ENCODE data around the gene RAB41. TPM values are rescaled to one million over a fixed set of nuclear protein-coding genes. Genes with fewer than 3 reads are reported as not detected.
A peak's percentile ranks its signal among the peaks of the same experiment; 100 is the strongest.

RAB41 gene
- total RNA-seq, 1 experiment from 2014 or later: not detected

DNA sequence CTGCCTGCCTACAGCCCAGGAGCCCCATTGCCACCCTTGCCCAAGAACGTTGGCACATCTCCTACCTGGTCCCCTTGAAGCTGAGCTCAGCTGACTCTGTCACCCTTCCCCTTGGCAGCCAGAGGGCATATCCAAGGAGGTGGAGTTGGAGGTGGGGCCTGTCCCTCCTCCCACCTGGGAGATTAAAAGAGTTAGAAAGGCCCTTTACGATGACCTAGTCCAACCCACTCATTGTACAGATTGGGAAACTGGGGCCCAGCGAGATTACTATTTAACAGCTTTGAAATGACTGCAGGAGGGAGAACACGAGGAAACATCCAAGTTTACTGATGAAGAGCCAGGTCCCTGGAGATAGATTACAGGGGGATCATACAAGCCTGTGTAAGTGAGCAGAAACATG lies 21.9 kb upstream of the RAB41 start, which contains the start of gene P2RY4:
Gene P2RY4, minus strand, starts transcription at position 101 of the 400 bp plus-strand sequence. CDS start 580 bp downstream, outside the sequence.
- Mint-ChIP-seq H3K36me3 (no peaks in the 10 kb centered on the region), H3K27me3 (ENCODE audit: low read depth) (no peaks in the 10 kb centered on the region; the same call in 1 of the 2 replicates), H3K27ac (no peak within 1 kb of the TSS), H3K4me3 (no peak within 1 kb of the TSS), H3K9me3 (no peaks in the 10 kb centered on the region), H3K4me1 (peaks cover 8% of the 10 kb centered on the region; the same call in 1 of the 2 replicates)
- DNase-seq (ENCODE audit: low spot score) (no peak), ATAC-seq (0 out of 2 replicates have a peak, but pooled peaks have one; percentile 13)
- CTCF ChIA-PET: interaction anchor here (0.6 to 1.0 kb wide), 2 partner anchors 52 to 162 kb away, joined by 3 to 5 read pairs; no protein-coding TSS in a partner anchor
- no peak for TF ChIP-seq CDX4 (CRISPR knock-in tag; IDR thresholded peaks at IDR 0.05; ENCODE audit: borderline replicate concordance)
- TF ChIP-seq ZMAT4 (CRISPR knock-in tag; IDR thresholded peaks at IDR 0.05): no peak
- no peak for TF ChIP-seq NFYB (CRISPR knock-in tag; conservative IDR thresholded peaks at IDR 0.05; ENCODE audit: low read depth)
- TF ChIP-seq, protein P1, sequence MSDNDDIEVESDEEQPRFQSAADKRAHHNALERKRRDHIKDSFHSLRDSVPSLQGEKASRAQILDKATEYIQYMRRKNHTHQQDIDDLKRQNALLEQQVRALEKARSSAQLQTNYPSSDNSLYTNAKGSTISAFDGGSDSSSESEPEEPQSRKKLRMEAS (CRISPR knock-in tag; IDR thresholded peaks at IDR 0.05): no peak
- TF ChIP-seq ZBTB21 (CRISPR knock-in tag; IDR thresholded peaks at IDR 0.05; ENCODE audit: borderline replicate concordance): no peak
- no peak for TF ChIP-seq GRHL2 (CRISPR knock-in tag; IDR thresholded peaks at IDR 0.05; ENCODE audit: insufficient replicate concordance, severe bottlenecking)
- TF ChIP-seq FOXJ3 (CRISPR knock-in tag; IDR thresholded peaks at IDR 0.05; ENCODE audit: borderline replicate concordance): no peak
- TF ChIP-seq, protein P2, sequence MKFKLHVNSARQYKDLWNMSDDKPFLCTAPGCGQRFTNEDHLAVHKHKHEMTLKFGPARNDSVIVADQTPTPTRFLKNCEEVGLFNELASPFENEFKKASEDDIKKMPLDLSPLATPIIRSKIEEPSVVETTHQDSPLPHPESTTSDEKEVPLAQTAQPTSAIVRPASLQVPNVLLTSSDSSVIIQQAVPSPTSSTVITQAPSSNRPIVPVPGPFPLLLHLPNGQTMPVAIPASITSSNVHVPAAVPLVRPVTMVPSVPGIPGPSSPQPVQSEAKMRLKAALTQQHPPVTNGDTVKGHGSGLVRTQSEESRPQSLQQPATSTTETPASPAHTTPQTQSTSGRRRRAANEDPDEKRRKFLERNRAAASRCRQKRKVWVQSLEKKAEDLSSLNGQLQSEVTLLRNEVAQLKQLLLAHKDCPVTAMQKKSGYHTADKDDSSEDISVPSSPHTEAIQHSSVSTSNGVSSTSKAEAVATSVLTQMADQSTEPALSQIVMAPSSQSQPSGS (CRISPR knock-in tag; IDR thresholded peaks at IDR 0.05; ENCODE audit: borderline replicate concordance, low read depth): no peak
- TF ChIP-seq PRRX2 (CRISPR knock-in tag; IDR thresholded peaks at IDR 0.05): no peak
- no peak for TF ChIP-seq HMGA2 (CRISPR knock-in tag; IDR thresholded peaks at IDR 0.05)
- no peak for TF ChIP-seq CREM (CRISPR knock-in tag; IDR thresholded peaks at IDR 0.05)
- no peak for TF ChIP-seq SMAD3 (CRISPR knock-in tag; IDR thresholded peaks at IDR 0.05; ENCODE audit: borderline replicate concordance)
- TF ChIP-seq, protein P3, sequence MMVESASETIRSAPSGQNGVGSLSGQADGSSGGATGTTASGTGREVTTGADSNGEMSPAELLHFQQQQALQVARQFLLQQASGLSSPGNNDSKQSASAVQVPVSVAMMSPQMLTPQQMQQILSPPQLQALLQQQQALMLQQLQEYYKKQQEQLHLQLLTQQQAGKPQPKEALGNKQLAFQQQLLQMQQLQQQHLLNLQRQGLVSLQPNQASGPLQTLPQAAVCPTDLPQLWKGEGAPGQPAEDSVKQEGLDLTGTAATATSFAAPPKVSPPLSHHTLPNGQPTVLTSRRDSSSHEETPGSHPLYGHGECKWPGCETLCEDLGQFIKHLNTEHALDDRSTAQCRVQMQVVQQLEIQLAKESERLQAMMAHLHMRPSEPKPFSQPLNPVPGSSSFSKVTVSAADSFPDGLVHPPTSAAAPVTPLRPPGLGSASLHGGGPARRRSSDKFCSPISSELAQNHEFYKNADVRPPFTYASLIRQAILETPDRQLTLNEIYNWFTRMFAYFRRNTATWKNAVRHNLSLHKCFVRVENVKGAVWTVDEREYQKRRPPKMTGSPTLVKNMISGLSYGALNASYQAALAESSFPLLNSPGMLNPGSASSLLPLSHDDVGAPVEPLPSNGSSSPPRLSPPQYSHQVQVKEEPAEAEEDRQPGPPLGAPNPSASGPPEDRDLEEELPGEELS (CRISPR knock-in tag; IDR thresholded peaks at IDR 0.05): no peak
- TF ChIP-seq, protein P4, sequence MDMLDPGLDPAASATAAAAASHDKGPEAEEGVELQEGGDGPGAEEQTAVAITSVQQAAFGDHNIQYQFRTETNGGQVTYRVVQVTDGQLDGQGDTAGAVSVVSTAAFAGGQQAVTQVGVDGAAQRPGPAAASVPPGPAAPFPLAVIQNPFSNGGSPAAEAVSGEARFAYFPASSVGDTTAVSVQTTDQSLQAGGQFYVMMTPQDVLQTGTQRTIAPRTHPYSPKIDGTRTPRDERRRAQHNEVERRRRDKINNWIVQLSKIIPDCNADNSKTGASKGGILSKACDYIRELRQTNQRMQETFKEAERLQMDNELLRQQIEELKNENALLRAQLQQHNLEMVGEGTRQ (CRISPR knock-in tag; IDR thresholded peaks at IDR 0.05): no peak
- TF ChIP-seq, protein P5, sequence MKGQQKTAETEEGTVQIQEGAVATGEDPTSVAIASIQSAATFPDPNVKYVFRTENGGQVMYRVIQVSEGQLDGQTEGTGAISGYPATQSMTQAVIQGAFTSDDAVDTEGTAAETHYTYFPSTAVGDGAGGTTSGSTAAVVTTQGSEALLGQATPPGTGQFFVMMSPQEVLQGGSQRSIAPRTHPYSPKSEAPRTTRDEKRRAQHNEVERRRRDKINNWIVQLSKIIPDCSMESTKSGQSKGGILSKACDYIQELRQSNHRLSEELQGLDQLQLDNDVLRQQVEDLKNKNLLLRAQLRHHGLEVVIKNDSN (CRISPR knock-in tag; IDR thresholded peaks at IDR 0.05): no peak
- POLR2A ChIA-PET: no interaction called here

DNA sequence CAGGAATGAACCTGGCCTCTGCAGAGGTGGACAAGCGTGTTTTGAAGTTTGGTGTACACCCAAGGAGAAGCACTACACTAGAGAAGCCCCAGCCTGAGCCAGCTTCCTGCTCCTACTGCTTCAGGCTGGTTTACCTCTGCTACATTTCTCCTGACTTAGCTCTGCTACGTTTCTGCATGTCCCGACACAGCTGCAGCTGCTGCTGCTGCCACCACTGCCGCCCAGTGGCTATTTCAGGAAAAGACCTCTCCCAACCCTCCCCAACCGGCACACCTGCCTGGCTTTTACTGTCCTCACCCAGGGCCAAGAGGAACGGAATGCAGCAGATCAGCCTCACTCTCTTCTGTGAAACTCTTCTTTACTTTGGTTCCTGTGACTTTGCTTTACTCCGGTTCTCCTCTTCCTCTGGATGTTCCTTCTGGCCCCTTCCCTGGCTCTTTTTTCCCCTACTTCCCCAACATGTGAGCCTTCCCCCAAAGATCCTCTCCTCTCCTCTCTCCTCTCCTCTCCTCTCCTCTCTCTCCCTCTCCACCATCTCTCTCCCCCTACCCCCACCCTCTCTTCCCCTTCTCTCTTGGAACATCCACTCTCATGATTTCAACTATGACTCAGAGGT lies 18.9 kb upstream of the RAB41 start:
- ChIA-PET CTCF (interaction anchor here (0.6 to 2.0 kb wide), 10 partner anchors 10 to 166 kb away, joined by 3 to 14 read pairs (median 4); partner anchors contain the start of gene IGBP1), POLR2A (no interaction called here)
- Mint-ChIP-seq H3K4me1 (peaks cover 10% of the 10 kb centered on the region; the same call in 1 of the 2 replicates), H3K36me3 (no peaks in the 10 kb centered on the region), H3K27ac (no peak overlapping the region), H3K4me3 (no peak overlapping the region), H3K27me3 (ENCODE audit: low read depth) (no peaks in the 10 kb centered on the region), H3K9me3 (peaks cover 6% of the 10 kb centered on the region; the same call in 1 of the 2 replicates)
- TF ChIP-seq E2F1 (CRISPR knock-in tag; IDR thresholded peaks at IDR 0.05) (no peak), NR2C2 (CRISPR knock-in tag; IDR thresholded peaks at IDR 0.05) (no peak), CDX4 (CRISPR knock-in tag; IDR thresholded peaks at IDR 0.05; ENCODE audit: borderline replicate concordance) (no peak), ZNF138 (CRISPR knock-in tag; conservative IDR thresholded peaks at IDR 0.05) (no peak)
- TF ChIP-seq, protein P6, sequence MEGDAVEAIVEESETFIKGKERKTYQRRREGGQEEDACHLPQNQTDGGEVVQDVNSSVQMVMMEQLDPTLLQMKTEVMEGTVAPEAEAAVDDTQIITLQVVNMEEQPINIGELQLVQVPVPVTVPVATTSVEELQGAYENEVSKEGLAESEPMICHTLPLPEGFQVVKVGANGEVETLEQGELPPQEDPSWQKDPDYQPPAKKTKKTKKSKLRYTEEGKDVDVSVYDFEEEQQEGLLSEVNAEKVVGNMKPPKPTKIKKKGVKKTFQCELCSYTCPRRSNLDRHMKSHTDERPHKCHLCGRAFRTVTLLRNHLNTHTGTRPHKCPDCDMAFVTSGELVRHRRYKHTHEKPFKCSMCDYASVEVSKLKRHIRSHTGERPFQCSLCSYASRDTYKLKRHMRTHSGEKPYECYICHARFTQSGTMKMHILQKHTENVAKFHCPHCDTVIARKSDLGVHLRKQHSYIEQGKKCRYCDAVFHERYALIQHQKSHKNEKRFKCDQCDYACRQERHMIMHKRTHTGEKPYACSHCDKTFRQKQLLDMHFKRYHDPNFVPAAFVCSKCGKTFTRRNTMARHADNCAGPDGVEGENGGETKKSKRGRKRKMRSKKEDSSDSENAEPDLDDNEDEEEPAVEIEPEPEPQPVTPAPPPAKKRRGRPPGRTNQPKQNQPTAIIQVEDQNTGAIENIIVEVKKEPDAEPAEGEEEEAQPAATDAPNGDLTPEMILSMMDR (IDR thresholded peaks at IDR 0.05): peak; percentile 21; the same call in 1 of the 2 replicates
- DNase-seq (ENCODE audit: low spot score) (peak; percentile 74), ATAC-seq (peak; percentile 99)

All from WTC11 (cell line).